ENCODE results near the gene SDF4. TPM values are rescaled to one million over a fixed set of nuclear protein-coding genes. Genes with fewer than 3 reads are reported as not detected.
A peak's percentile ranks its signal among the peaks of the same experiment; 100 is the strongest.

The SDF4 gene
- total and polyA plus RNA-seq, 2 donors (not counting 1 experiment from before 2014, with no cell fraction given), result 100 to 143 TPM

GRCh38 chr1:1204998-1205768 is 26.6 kb downstream of the SDF4 start:
- ChIA-PET CTCF (interaction anchor here (0.7 to 4.9 kb wide), 2 partner anchors 83 to 87 kb away, joined by 3 to 39 read pairs; no protein-coding TSS in a partner anchor), POLR2A (interaction anchor here (0.8 to 1.2 kb wide), 2 partner anchors 31 to 83 kb away, joined by 3 to 4 read pairs; partner anchors contain the start of gene TTLL10)
- Mint-ChIP-seq H3K27ac (no peak overlapping the region), H3K4me3 (peak overlapping the region; percentile 74), H3K4me1 (peaks cover 29% of the 10 kb centered on the region), H3K9me3 (ENCODE audit: insufficient read depth) (no peaks in the 10 kb centered on the region), H3K27me3 (peaks cover 9% of the 10 kb centered on the region)
- Histone ChIP-seq H3K36me3 (replicated peaks in 1 of 2; ENCODE audit: control extremely low read depth in 1 of 2, control insufficient read depth in 1 of 2, extremely low read depth in 1 of 2, insufficient read depth in 2 of 2, low read length in 1 of 2) (no peaks in the 10 kb centered on the region), H3K4me2 (replicated peaks; ENCODE audit: low read depth, low read length, poor library complexity, severe bottlenecking) (peak overlapping the region; percentile 97), H3K4me3 (ENCODE audit: control extremely low read depth in 1 of 5, extremely low read depth in 1 of 5, insufficient read depth in 1 of 5, low read depth in 2 of 5, low read length in 4 of 5) (peak overlapping the region in 2 of 5 experiments; percentile 34 to 61), H4K20me1 (ENCODE audit: control insufficient read depth, insufficient read depth, low read length, poor library complexity, severe bottlenecking) (no peaks in the 10 kb centered on the region), H3K79me2 (ENCODE audit: control insufficient read depth, insufficient read depth, low read length) (no peaks in the 10 kb centered on the region), H3K27me3 (replicated peaks in 1 of 4; ENCODE audit: control extremely low read depth in 1 of 4, control insufficient read depth in 3 of 4, insufficient read depth in 4 of 4, low read length in 3 of 4) (peaks cover 0 to 46% (median 16%) of the 10 kb centered on the region in 4 experiments), H3K27ac (ENCODE audit: low read length in 2 of 2) (no peak overlapping the region), H3K9me3 (ENCODE audit: control extremely low read depth in 1 of 3, control insufficient read depth in 2 of 3, insufficient read depth in 1 of 3, low read length in 2 of 3) (peaks cover 0 to 22% (median 0%) of the 10 kb centered on the region in 3 donors), H2AFZ (ENCODE audit: insufficient read depth, low read depth, low read length, poor library complexity, severe bottlenecking) (no peak overlapping the region), H3K9ac (ENCODE audit: low read length) (no peak overlapping the region), H3K4me1 (ENCODE audit: control insufficient read depth in 2 of 2, insufficient read depth in 2 of 2, low read length in 2 of 2) (peaks cover 49 to 56% of the 10 kb centered on the region in 2 donors)
- intact Hi-C loops (cut with micrococcal nuclease), result loop anchor here (5.0 to 10.0 kb wide), 2 partner anchors 48 to 170 kb away; no protein-coding TSS in a partner anchor
- 87% methylated on average over 19 of the region's 19 CpGs for WGBS (ENCODE audit: insufficient coverage)
- DNase-seq (peak; percentile 38), ATAC-seq (ENCODE audit: low read depth) (no peak)
- TF ChIP-seq EZH2 (IDR thresholded peaks at IDR 0.05; ENCODE audit: borderline replicate concordance, insufficient read depth, low read depth, low read length, poor library complexity, severe bottlenecking) (no peak), CTCF (IDR thresholded peaks at IDR 0.05) (no peak)

Data from B cell (primary cell).